LNCaP clone FGC (cell line): ENCODE data around the gene PPFIBP1.
A peak's percentile ranks its signal among the peaks of the same experiment; 100 is the strongest.

ENCODE experiments used
- DNase-seq: peaks from one replicate; pipeline ENCODE4 v3.0.0-alpha.2; 2011; ENCODE audit warnings: low read depth
- H3K4me3 ChIP-seq: 2 replicates; pipeline ENCODE4 v1.5.1; 2011; ENCODE audit warnings: mild to moderate bottlenecking, low read depth, low read length, control low read depth
- CTCF ChIP-seq: IDR thresholded peaks from 2 replicates; pipeline ENCODE4 v1.5.1; 2012; ENCODE audit warnings: mild to moderate bottlenecking; ENCODE audit not compliant: control insufficient read depth, insufficient read depth; ENCODE audit errors: extremely low read depth

Gene PPFIBP1

GRCh38 chr12:27604431-27604830 is 80.4 kb downstream of the PPFIBP1 start:
- no peak for TF ChIP-seq CTCF
- DNase-seq: no peak
- no peak overlapping the region for H3K4me3 ChIP-seq

- no peak for TF ChIP-seq CTCF
- no peak overlapping the region for H3K4me3 ChIP-seq
- DNase-seq: no peak
These were observed 83.0 kb downstream of the PPFIBP1 start for GRCh38 chr12:27606986-27607385.

- TF ChIP-seq CTCF: no peak
- no peak for DNase-seq
- H3K4me3 ChIP-seq: no peak overlapping the region
These were observed 83.6 kb downstream of the PPFIBP1 start for GRCh38 chr12:27607591-27607990.

GRCh38 chr12:27608890-27609289 is 84.9 kb downstream of the PPFIBP1 start:
- DNase-seq: no peak
- H3K4me3 ChIP-seq: no peak overlapping the region
- no peak for TF ChIP-seq CTCF

DNA sequence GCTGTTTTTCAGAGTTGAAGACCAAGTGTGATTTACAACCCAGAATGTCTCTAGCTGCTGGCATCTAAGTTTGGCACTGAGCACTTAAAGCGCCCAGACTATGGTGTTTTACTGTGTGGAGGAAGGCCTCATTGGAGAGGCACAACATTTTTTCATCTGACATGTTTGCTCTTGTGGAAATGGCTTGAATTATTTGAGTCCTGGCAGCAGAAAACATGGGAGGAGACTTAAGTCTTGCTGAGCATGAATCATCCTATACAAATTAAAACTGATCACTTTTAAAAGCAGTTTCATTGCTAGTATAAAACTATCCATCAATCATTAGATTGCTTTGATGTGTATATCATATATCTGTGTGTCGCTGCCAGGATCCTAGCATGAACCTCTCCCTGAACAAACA is 86.4 kb downstream of the PPFIBP1 start:
- peak; percentile 79 for DNase-seq
- TF ChIP-seq CTCF: no peak
- H3K4me3 ChIP-seq: no peak overlapping the region

DNA sequence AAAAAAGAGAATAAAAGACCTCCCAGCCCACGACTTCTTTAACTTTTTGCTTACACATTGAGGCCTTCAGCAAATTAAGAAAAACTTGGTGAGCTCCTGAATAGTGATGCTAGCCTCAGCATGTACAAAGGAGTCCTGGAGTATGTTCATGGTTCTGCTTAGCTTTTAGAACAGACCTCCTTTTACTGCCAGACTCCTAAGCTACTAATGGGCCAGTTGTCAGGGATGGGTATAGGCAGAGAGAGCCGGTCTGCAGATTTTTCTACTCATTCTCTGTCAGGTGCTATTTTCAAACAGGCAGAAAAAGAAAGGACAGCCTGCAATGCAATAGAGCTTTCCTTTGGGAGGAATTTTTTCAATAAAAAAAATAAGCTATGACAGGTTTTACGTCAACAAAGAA is 90.4 kb downstream of the PPFIBP1 start:
- no peak for TF ChIP-seq CTCF
- DNase-seq: no peak

DNA sequence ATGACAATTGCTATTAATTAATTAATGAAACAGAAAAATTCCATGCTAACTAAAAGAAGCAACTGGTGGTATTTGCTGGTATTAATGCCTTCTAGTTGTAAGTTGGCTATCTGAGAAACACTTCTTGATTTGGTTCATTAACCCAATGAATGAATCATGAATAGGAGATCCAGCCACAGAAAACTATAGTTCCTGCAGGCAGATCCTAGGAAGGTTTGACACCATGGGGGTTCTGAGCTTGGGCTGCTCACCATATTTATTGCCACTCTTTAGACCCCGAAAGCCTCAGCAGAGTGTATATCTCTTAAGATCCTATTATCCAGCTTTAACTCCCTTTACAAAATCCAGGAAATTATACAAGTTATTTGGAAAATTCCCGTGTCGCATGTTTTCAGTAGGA is 90.9 kb downstream of the PPFIBP1 start:
- no peak for DNase-seq
- no peak overlapping the region for H3K4me3 ChIP-seq
- no peak for TF ChIP-seq CTCF

More for the DNA sequence above, 90.4 kb downstream of the PPFIBP1 start:
- H3K4me3 ChIP-seq: no peak overlapping the region
